Measurements from ENCODE around the gene D2HGDH.

- TF ChIP-seq CTCF (IDR thresholded peaks at IDR 0.05) (no peak), POLR2AphosphoS5 (IDR thresholded peaks at IDR 0.05) (no peak), POLR2A (IDR thresholded peaks at IDR 0.05) (no peak)
Observed at GRCh38 chr2:241767464-241768250, 33.2 kb downstream of the D2HGDH start.
